ENCODE measurements around the gene BCL2L13. TPM values are rescaled to one million over a fixed set of nuclear protein-coding genes. Genes with fewer than 3 reads are reported as not detected.
A peak's percentile ranks its signal among the peaks of the same experiment; 100 is the strongest.

Gene BCL2L13
- total RNA-seq, 1 experiment from 2014 or later, result 56.9 TPM

GRCh38 chr22:17699696-17700340 lies 61.3 kb downstream of the BCL2L13 start:
- Histone ChIP-seq H3K27me3 (ENCODE audit: low read length) (no peaks in the 10 kb centered on the region), H3K4me3 (ENCODE audit: low read length) (no peak overlapping the region), H3K79me2 (ENCODE audit: low read length) (peaks cover 21% of the 10 kb centered on the region), H3K4me2 (ENCODE audit: low read depth, low read length, poor library complexity, severe bottlenecking) (no peak overlapping the region), H4K20me1 (ENCODE audit: insufficient read depth, low read depth, low read length) (no peaks in the 10 kb centered on the region), H2AFZ (ENCODE audit: low read length) (no peak overlapping the region), H3K9me2 (replicated peaks; ENCODE audit: insufficient read depth, low read length) (no peaks in the 10 kb centered on the region), H3K36me3 (ENCODE audit: insufficient read depth, low read length) (peaks cover 18% of the 10 kb centered on the region; the same call in 1 of the 2 replicates), H3K9me3 (ENCODE audit: low read length) (no peaks in the 10 kb centered on the region), H3K27ac (ENCODE audit: low read length) (no peak overlapping the region), H3K9ac (ENCODE audit: low read length) (no peak overlapping the region), H3K4me1 (ENCODE audit: low read length) (no peaks in the 10 kb centered on the region)
- no peak for DNase-seq

- no peaks in the 10 kb centered on the region for H3K9me2 ChIP-seq (replicated peaks; ENCODE audit: insufficient read depth, low read length)
- no peaks in the 10 kb centered on the region; the same call in 1 of the 2 replicates for H3K4me1 ChIP-seq (ENCODE audit: low read length)
- no peak overlapping the region for H2AFZ ChIP-seq (ENCODE audit: low read length)
- no peak overlapping the region for H3K27ac ChIP-seq (ENCODE audit: low read length)
- no peak overlapping the region for H3K4me3 ChIP-seq (ENCODE audit: low read length)
- H3K27me3 ChIP-seq (ENCODE audit: low read length), result no peaks in the 10 kb centered on the region
- H3K9ac ChIP-seq (ENCODE audit: low read length), result no peak overlapping the region
- H3K4me2 ChIP-seq (ENCODE audit: low read depth, low read length, poor library complexity, severe bottlenecking), result no peak overlapping the region
- peaks cover 18% of the 10 kb centered on the region; the same call in 1 of the 2 replicates for H3K36me3 ChIP-seq (ENCODE audit: insufficient read depth, low read length)
- peaks cover 21% of the 10 kb centered on the region for H3K79me2 ChIP-seq (ENCODE audit: low read length)
- H3K9me3 ChIP-seq (ENCODE audit: low read length), result no peaks in the 10 kb centered on the region
- no peaks in the 10 kb centered on the region for H4K20me1 ChIP-seq (ENCODE audit: insufficient read depth, low read depth, low read length)
- no peak for DNase-seq
Observed at GRCh38 chr22:17700778-17701177, 62.2 kb downstream of the BCL2L13 start.

GRCh38 chr22:17703811-17704210 lies 65.3 kb downstream of the BCL2L13 start:
- no peak overlapping the region for H3K4me3 ChIP-seq (ENCODE audit: low read length)
- no peaks in the 10 kb centered on the region for H3K9me2 ChIP-seq (replicated peaks; ENCODE audit: insufficient read depth, low read length)
- H3K27ac ChIP-seq (ENCODE audit: low read length), result no peak overlapping the region
- no peak overlapping the region for H3K4me2 ChIP-seq (ENCODE audit: low read depth, low read length, poor library complexity, severe bottlenecking)
- H3K9me3 ChIP-seq (ENCODE audit: low read length), result no peaks in the 10 kb centered on the region
- no peaks in the 10 kb centered on the region for H3K27me3 ChIP-seq (ENCODE audit: low read length)
- H3K9ac ChIP-seq (ENCODE audit: low read length), result no peak overlapping the region
- no peaks in the 10 kb centered on the region for H4K20me1 ChIP-seq (ENCODE audit: insufficient read depth, low read depth, low read length)
- no peak overlapping the region for H2AFZ ChIP-seq (ENCODE audit: low read length)
- peaks cover 9% of the 10 kb centered on the region for H3K4me1 ChIP-seq (ENCODE audit: low read length)
- DNase-seq, result no peak
- peaks cover 18% of the 10 kb centered on the region; the same call in 1 of the 2 replicates for H3K36me3 ChIP-seq (ENCODE audit: insufficient read depth, low read length)
- H3K79me2 ChIP-seq (ENCODE audit: low read length), result peaks cover 12% of the 10 kb centered on the region; the same call in 1 of the 2 replicates

GRCh38 chr22:17705546-17705945 lies 67.0 kb downstream of the BCL2L13 start:
- H3K27ac ChIP-seq (ENCODE audit: low read length), result no peak overlapping the region
- H3K27me3 ChIP-seq (ENCODE audit: low read length), result no peaks in the 10 kb centered on the region
- no peaks in the 10 kb centered on the region for H3K9me2 ChIP-seq (replicated peaks; ENCODE audit: insufficient read depth, low read length)
- H4K20me1 ChIP-seq (ENCODE audit: insufficient read depth, low read depth, low read length), result no peaks in the 10 kb centered on the region
- H3K36me3 ChIP-seq (ENCODE audit: insufficient read depth, low read length), result peaks cover 18% of the 10 kb centered on the region; the same call in 1 of the 2 replicates
- H3K4me3 ChIP-seq (ENCODE audit: low read length), result no peak overlapping the region
- H3K79me2 ChIP-seq (ENCODE audit: low read length), result peaks cover 11% of the 10 kb centered on the region; the same call in 1 of the 2 replicates
- H3K9me3 ChIP-seq (ENCODE audit: low read length), result no peaks in the 10 kb centered on the region
- no peak overlapping the region for H3K4me2 ChIP-seq (ENCODE audit: low read depth, low read length, poor library complexity, severe bottlenecking)
- no peak overlapping the region for H2AFZ ChIP-seq (ENCODE audit: low read length)
- no peak overlapping the region for H3K9ac ChIP-seq (ENCODE audit: low read length)
- peaks cover 9% of the 10 kb centered on the region for H3K4me1 ChIP-seq (ENCODE audit: low read length)
- no peak for DNase-seq

- Histone ChIP-seq H2AFZ (ENCODE audit: low read length) (no peak overlapping the region), H3K9me3 (ENCODE audit: low read length) (no peaks in the 10 kb centered on the region), H3K27me3 (ENCODE audit: low read length) (no peaks in the 10 kb centered on the region), H3K9ac (ENCODE audit: low read length) (no peak overlapping the region), H3K9me2 (replicated peaks; ENCODE audit: insufficient read depth, low read length) (no peaks in the 10 kb centered on the region), H3K36me3 (ENCODE audit: insufficient read depth, low read length) (peaks cover 14% of the 10 kb centered on the region; the same call in 1 of the 2 replicates), H3K4me2 (ENCODE audit: low read depth, low read length, poor library complexity, severe bottlenecking) (no peak overlapping the region), H3K79me2 (ENCODE audit: low read length) (peaks cover 5% of the 10 kb centered on the region; the same call in 1 of the 2 replicates), H4K20me1 (ENCODE audit: insufficient read depth, low read depth, low read length) (no peaks in the 10 kb centered on the region), H3K4me3 (ENCODE audit: low read length) (no peak overlapping the region), H3K4me1 (ENCODE audit: low read length) (peaks cover 9% of the 10 kb centered on the region), H3K27ac (ENCODE audit: low read length) (peak overlapping the region; percentile 13; the same call in 1 of the 2 replicates)
- DNase-seq, result no peak
Observed at GRCh38 chr22:17705951-17706900, 67.7 kb downstream of the BCL2L13 start.

- Histone ChIP-seq H3K27ac (ENCODE audit: low read length) (0 out of 2 replicates have a peak overlapping the region, but pooled peaks have one; percentile 13), H3K27me3 (ENCODE audit: low read length) (no peaks in the 10 kb centered on the region), H3K9me3 (ENCODE audit: low read length) (no peaks in the 10 kb centered on the region), H3K79me2 (ENCODE audit: low read length) (0 out of 2 replicates have a peak, but pooled peaks cover 3% of the 10 kb centered on the region), H3K9me2 (replicated peaks; ENCODE audit: insufficient read depth, low read length) (no peaks in the 10 kb centered on the region), H3K36me3 (ENCODE audit: insufficient read depth, low read length) (peaks cover 14% of the 10 kb centered on the region; the same call in 1 of the 2 replicates), H3K9ac (ENCODE audit: low read length) (no peak overlapping the region), H2AFZ (ENCODE audit: low read length) (no peak overlapping the region), H4K20me1 (ENCODE audit: insufficient read depth, low read depth, low read length) (no peaks in the 10 kb centered on the region), H3K4me1 (ENCODE audit: low read length) (peaks cover 9% of the 10 kb centered on the region), H3K4me3 (ENCODE audit: low read length) (no peak overlapping the region), H3K4me2 (ENCODE audit: low read depth, low read length, poor library complexity, severe bottlenecking) (no peak overlapping the region)
- DNase-seq, result no peak
Observed at GRCh38 chr22:17706947-17707346, 68.4 kb downstream of the BCL2L13 start.

GRCh38 chr22:17707526-17707925 lies 69.0 kb downstream of the BCL2L13 start:
- Histone ChIP-seq H4K20me1 (ENCODE audit: insufficient read depth, low read depth, low read length) (no peaks in the 10 kb centered on the region), H3K4me2 (ENCODE audit: low read depth, low read length, poor library complexity, severe bottlenecking) (no peak overlapping the region), H3K9ac (ENCODE audit: low read length) (no peak overlapping the region), H3K4me3 (ENCODE audit: low read length) (no peak overlapping the region), H3K4me1 (ENCODE audit: low read length) (peaks cover 9% of the 10 kb centered on the region), H3K9me3 (ENCODE audit: low read length) (no peaks in the 10 kb centered on the region), H3K27ac (ENCODE audit: low read length) (no peak overlapping the region), H3K27me3 (ENCODE audit: low read length) (no peaks in the 10 kb centered on the region), H3K79me2 (ENCODE audit: low read length) (0 out of 2 replicates have a peak, but pooled peaks cover 3% of the 10 kb centered on the region), H2AFZ (ENCODE audit: low read length) (no peak overlapping the region), H3K9me2 (replicated peaks; ENCODE audit: insufficient read depth, low read length) (no peaks in the 10 kb centered on the region), H3K36me3 (ENCODE audit: insufficient read depth, low read length) (peaks cover 14% of the 10 kb centered on the region; the same call in 1 of the 2 replicates)
- no peak for DNase-seq

- Histone ChIP-seq H3K9me3 (ENCODE audit: low read length) (no peaks in the 10 kb centered on the region), H3K27ac (ENCODE audit: low read length) (no peak overlapping the region), H3K36me3 (ENCODE audit: insufficient read depth, low read length) (no peaks in the 10 kb centered on the region), H2AFZ (ENCODE audit: low read length) (no peak overlapping the region), H3K4me2 (ENCODE audit: low read depth, low read length, poor library complexity, severe bottlenecking) (no peak overlapping the region), H3K27me3 (ENCODE audit: low read length) (no peaks in the 10 kb centered on the region), H4K20me1 (ENCODE audit: insufficient read depth, low read depth, low read length) (no peaks in the 10 kb centered on the region), H3K79me2 (ENCODE audit: low read length) (no peaks in the 10 kb centered on the region), H3K9ac (ENCODE audit: low read length) (no peak overlapping the region), H3K4me3 (ENCODE audit: low read length) (no peak overlapping the region), H3K9me2 (replicated peaks; ENCODE audit: insufficient read depth, low read length) (no peaks in the 10 kb centered on the region), H3K4me1 (ENCODE audit: low read length) (peaks cover 9% of the 10 kb centered on the region)
- no peak for DNase-seq
Observed at GRCh38 chr22:17710023-17710422, 71.5 kb downstream of the BCL2L13 start.

All from Karpas-422 (cell line).